ENCODE results near the gene NPFFR2. TPM values are rescaled to one million over a fixed set of nuclear protein-coding genes. Genes with fewer than 3 reads are reported as not detected.
"Not testable (repeated sequence)": the region's sequence is repeated elsewhere in the genome, so short reads cannot be mapped to it uniquely, and the experiment has no call there.

The NPFFR2 gene
- total RNA-seq (2014; rRNA removed; shearing (Covaris generic)): 0.10 TPM in 1 of 2 replicates, not detected in the other

GRCh38 chr4:72031868-72032608, at the start of gene NPFFR2:
TSS of gene NPFFR2 (plus strand) at chr4:72032000. CDS start at chr4:72128592, 96,592 bp downstream.
- DNase-seq (ENCODE audit: low read depth): no peak

- no peak for DNase-seq (ENCODE audit: low read depth)
These were observed 39.1 kb upstream of the NPFFR2 start for GRCh38 chr4:71992571-71993312.

- DNase-seq (ENCODE audit: low read depth): no peak
These were observed 37.2 kb upstream of the NPFFR2 start for GRCh38 chr4:71994559-71994958.

GRCh38 chr4:71995297-71995696, 36.5 kb upstream of the NPFFR2 start:
- DNase-seq (ENCODE audit: low read depth): no peak

- peak; percentile 3 for DNase-seq (ENCODE audit: low read depth)
These were observed 25.2 kb upstream of the NPFFR2 start for GRCh38 chr4:72006586-72006985.

GRCh38 chr4:72011906-72012305, 19.9 kb upstream of the NPFFR2 start:
- no peak for DNase-seq (ENCODE audit: low read depth)

GRCh38 chr4:72016011-72016410, 15.8 kb upstream of the NPFFR2 start:
- DNase-seq (ENCODE audit: low read depth): no peak

GRCh38 chr4:72019688-72020087, 12.1 kb upstream of the NPFFR2 start:
- no peak for DNase-seq (ENCODE audit: low read depth)

GRCh38 chr4:72022553-72022952, 9.2 kb upstream of the NPFFR2 start:
- DNase-seq (ENCODE audit: low read depth): no peak

- DNase-seq (ENCODE audit: low read depth): no peak
These were observed 23.8 kb downstream of the NPFFR2 start for GRCh38 chr4:72055566-72055965.

- no peak for DNase-seq (ENCODE audit: low read depth)
These were observed 31.9 kb downstream of the NPFFR2 start for GRCh38 chr4:72063726-72064125.

- no peak for DNase-seq (ENCODE audit: low read depth)
These were observed 35.3 kb downstream of the NPFFR2 start for GRCh38 chr4:72067051-72067450.

- DNase-seq (ENCODE audit: low read depth): no peak
These were observed 42.0 kb downstream of the NPFFR2 start for GRCh38 chr4:72073816-72074215.

GRCh38 chr4:72076562-72076961, 44.8 kb downstream of the NPFFR2 start:
- no peak for DNase-seq (ENCODE audit: low read depth)

GRCh38 chr4:72077346-72077745, 45.5 kb downstream of the NPFFR2 start:
- DNase-seq (ENCODE audit: low read depth): no peak

- DNase-seq (ENCODE audit: low read depth): peak; percentile 5
These were observed 52.8 kb downstream of the NPFFR2 start for GRCh38 chr4:72084587-72085011.

GRCh38 chr4:72090606-72091005, 58.8 kb downstream of the NPFFR2 start:
- DNase-seq (ENCODE audit: low read depth): not testable (repeated sequence)

- no peak for DNase-seq (ENCODE audit: low read depth)
These were observed 62.4 kb downstream of the NPFFR2 start for GRCh38 chr4:72094059-72094797.

GRCh38 chr4:72107456-72107855, 75.7 kb downstream of the NPFFR2 start:
- DNase-seq (ENCODE audit: low read depth): no peak

GRCh38 chr4:72109364-72109763, 77.6 kb downstream of the NPFFR2 start:
- no peak for DNase-seq (ENCODE audit: low read depth)

- no peak for DNase-seq (ENCODE audit: low read depth)
These were observed 78.2 kb downstream of the NPFFR2 start for GRCh38 chr4:72109959-72110497.

- DNase-seq (ENCODE audit: low read depth): peak; percentile 1
These were observed 79.1 kb downstream of the NPFFR2 start for GRCh38 chr4:72110886-72111285.

All from RPMI7951 (cell line).